H1 (cell line): ENCODE data around the gene NUP205. TPM values are rescaled to one million over a fixed set of nuclear protein-coding genes. Genes with fewer than 3 reads are reported as not detected.

ENCODE experiments used
- CTCF ChIA-PET: fragments of 300-600 bp; sonication (Branson Sonifier 250); formaldehyde crosslinking; loops from one replicate; lab custom pipeline; 2021; ENCODE audit not compliant: partially characterized antibody; lab: Charles Lee
- POLR2A ChIA-PET: fragments of 300-600 bp; sonication (Branson Sonifier 250); formaldehyde crosslinking; loops from one replicate; lab custom pipeline; 2021; ENCODE audit warnings: inconsistent platforms; ENCODE audit not compliant: partially characterized antibody; lab: Charles Lee
- DNase-seq, 2 experiments: peaks; one replicate each; pipeline versions ENCODE4 v3.0.0 to v3.0.0-alpha.2; 2010 to 2022; ENCODE audit warnings: low spot score in 2 of 2, low read depth in 1 of 2, mixed read lengths in 1 of 2
- FAIRE-seq: peaks from 2 replicates; lab custom pipeline; 2011; peaks lifted over from hg19 to GRCh38; lab: Jason Lieb, UNC
- H2AFZ ChIP-seq: 2 replicates; pipeline ENCODE4 v1.8.1; 2012; ENCODE audit warnings: low read length, inconsistent platforms
- H2AK5ac ChIP-seq: 2 replicates; pipeline ENCODE4 v1.6.1; 2013; ENCODE audit warnings: low read depth, low read length
- H2BK120ac ChIP-seq: replicated peaks from 2 replicates; pipeline ENCODE3; 2013; ENCODE audit warnings: low read depth, low read length, inconsistent platforms
- H2BK12ac ChIP-seq: 2 replicates; pipeline ENCODE4 v1.6.1; 2013; ENCODE audit warnings: low read depth, low read length
- H2BK15ac ChIP-seq: 2 replicates; pipeline ENCODE4 v1.6.1; 2013; ENCODE audit warnings: low read length
- H2BK20ac ChIP-seq: 2 replicates; pipeline ENCODE4 v1.6.1; 2013; ENCODE audit warnings: low read length
- H2BK5ac ChIP-seq: 2 replicates; pipeline ENCODE4 v1.6.1; 2013; ENCODE audit warnings: low read depth, low read length
- H3K14ac ChIP-seq: 2 replicates; pipeline ENCODE4 v1.6.1; 2013; ENCODE audit warnings: inconsistent platforms; ENCODE audit not compliant: insufficient read length
- H3K18ac ChIP-seq: 2 replicates; pipeline ENCODE4 v1.6.1; 2013; ENCODE audit warnings: low read length; ENCODE audit errors: extremely low read depth
- H3K23ac ChIP-seq: 2 replicates; pipeline ENCODE4 v1.6.1; 2013; ENCODE audit warnings: inconsistent platforms; ENCODE audit not compliant: insufficient read length
- H3K23me2 ChIP-seq: 2 replicates; pipeline ENCODE4 v1.6.1; 2013; ENCODE audit warnings: low read depth, low read length
- H3K27ac ChIP-seq: 2 replicates; pipeline ENCODE4 v1.6.1; 2011; ENCODE audit warnings: low read depth, low read length, inconsistent platforms
- H3K27me3 ChIP-seq, 4 experiments: replicated peaks in 1 of 4; 1 replicate in 1 of 4; 2 replicates in 3 of 4; pipeline versions ENCODE4 v1.6.1 to v1.8.1; 2011 to 2013; ENCODE audit warnings: low read length in 3 of 4, mild to moderate bottlenecking in 3 of 4, inconsistent platforms in 2 of 4, mixed read lengths in 2 of 4, moderate library complexity in 1 of 4; ENCODE audit not compliant: control insufficient read depth in 3 of 4, insufficient read depth in 3 of 4; ENCODE audit errors: extremely low read depth in 1 of 4
- H3K36me3 ChIP-seq, 4 experiments: 2 replicates each; pipeline versions ENCODE4 v1.6.1 to v1.8.1; 2011 to 2013; ENCODE audit warnings: mild to moderate bottlenecking in 4 of 4, low read length in 3 of 4, moderate library complexity in 2 of 4, control low read depth in 1 of 4, inconsistent platforms in 1 of 4; ENCODE audit not compliant: insufficient read depth in 4 of 4, control insufficient read depth in 2 of 4
- H3K4ac ChIP-seq: replicated peaks from 2 replicates; pipeline ENCODE3; 2013; ENCODE audit warnings: low read length, low read depth, mixed read lengths, inconsistent platforms; ENCODE audit not compliant: insufficient read length
- H3K4me1 ChIP-seq, 4 experiments: replicated peaks in 1 of 4; 1 replicate in 1 of 4; 2 replicates in 3 of 4; pipeline versions ENCODE4 v1.6.1 to v1.8.1; 2011 to 2013; ENCODE audit warnings: low read length in 3 of 4, inconsistent platforms in 2 of 4, mixed read lengths in 1 of 4; ENCODE audit not compliant: insufficient read depth in 4 of 4, control insufficient read depth in 3 of 4
- H3K4me2 ChIP-seq, 2 experiments: 2 replicates each; pipeline versions ENCODE4 v1.6.1 to v1.8.1; 2011 to 2013; ENCODE audit warnings: low read depth in 2 of 2, low read length in 2 of 2, control low read depth in 1 of 2, inconsistent platforms in 1 of 2, mild to moderate bottlenecking in 1 of 2; ENCODE audit not compliant: insufficient read depth in 1 of 2
- H3K4me3 ChIP-seq, 4 experiments: fragments of 200-600, 300-600 bp in 1 of 4; sonication (generic), shearing (Covaris generic), sonication (Bioruptor Twin) in 1 of 4; 2 replicates each; pipeline versions ENCODE4 v1.5.1 to v1.8.1; 2011 to 2016; ENCODE audit warnings: low read length in 4 of 4, low read depth in 3 of 4, control low read depth in 2 of 4, inconsistent platforms in 2 of 4, mild to moderate bottlenecking in 2 of 4, mixed read lengths in 1 of 4, moderate library complexity in 1 of 4; ENCODE audit not compliant: insufficient read depth in 2 of 4; ENCODE audit errors: extremely low read depth in 1 of 4
- H3K56ac ChIP-seq: replicated peaks from 2 replicates; pipeline ENCODE3; 2013; ENCODE audit warnings: low read depth, mild to moderate bottlenecking, mixed read lengths, low read length, inconsistent platforms; ENCODE audit not compliant: insufficient read length
- H3K79me1 ChIP-seq: 2 replicates; pipeline ENCODE4 v1.6.1; 2013; ENCODE audit warnings: low read depth, low read length, control low read depth
- H3K79me2 ChIP-seq, 2 experiments: 2 replicates each; pipeline versions ENCODE4 v1.6.1 to v1.8.1; 2012 to 2013; ENCODE audit warnings: low read length in 2 of 2, mild to moderate bottlenecking in 2 of 2, inconsistent platforms in 1 of 2; ENCODE audit not compliant: insufficient read depth in 2 of 2, control insufficient read depth in 1 of 2
- H3K9ac ChIP-seq, 4 experiments: replicated peaks in 1 of 4; 1 replicate in 1 of 4; 2 replicates in 3 of 4; pipeline versions ENCODE4 v1.6.1 to v1.8.1; 2011 to 2013; ENCODE audit warnings: low read depth in 3 of 4, low read length in 3 of 4, control low read depth in 2 of 4, mild to moderate bottlenecking in 2 of 4, moderate library complexity in 2 of 4, inconsistent platforms in 1 of 4; ENCODE audit errors: extremely low read depth in 1 of 4
- H3K9me3 ChIP-seq, 2 experiments: 2 replicates each; pipeline versions ENCODE4 v1.6.1 to v1.8.1; 2012 to 2013; ENCODE audit warnings: mild to moderate bottlenecking in 2 of 2, moderate library complexity in 2 of 2, control low read depth in 1 of 2, inconsistent platforms in 1 of 2, low read depth in 1 of 2, low read length in 1 of 2, mixed read lengths in 1 of 2; ENCODE audit not compliant: insufficient read depth in 2 of 2
- H4K20me1 ChIP-seq, 2 experiments: replicated peaks in 1 of 2; 2 replicates each; pipeline versions ENCODE3 to v1.8.1; 2011 to 2013; ENCODE audit warnings: inconsistent platforms in 2 of 2, low read length in 2 of 2, mild to moderate bottlenecking in 1 of 2; ENCODE audit not compliant: insufficient read depth in 2 of 2, control insufficient read depth in 1 of 2
- H4K5ac ChIP-seq: 2 replicates; pipeline ENCODE4 v1.6.1; 2013; ENCODE audit warnings: low read length, low read depth, mixed read lengths, inconsistent platforms; ENCODE audit not compliant: insufficient read length
- H4K8ac ChIP-seq: 2 replicates; pipeline ENCODE4 v1.8.0; 2013; ENCODE audit warnings: mild to moderate bottlenecking, moderate library complexity, low read length, inconsistent platforms; ENCODE audit not compliant: insufficient read depth; ENCODE audit errors: extremely low read depth
- H4K91ac ChIP-seq: replicated peaks from 2 replicates; pipeline ENCODE3; 2013; ENCODE audit warnings: low read length, mixed read lengths, inconsistent platforms; ENCODE audit not compliant: insufficient read length
- POLR2A ChIP-seq, 2 experiments: IDR thresholded peaks; 1 replicate in 1 of 2; 2 replicates in 1 of 2; pipeline ENCODE4 v1.6.1; 2011; ENCODE audit warnings: low read depth in 2 of 2, low read length in 2 of 2, mild to moderate bottlenecking in 2 of 2; ENCODE audit errors: control extremely low read depth in 1 of 2
- WGBS, 2 experiments: shearing (Covaris generic) in 1 of 2; methylation state at CpG; one replicate each; pipeline versions ENCODE4 v1.1.6 to v1.1.7; 2013 to 2015; ENCODE audit warnings: low lambda C conversion rate in 2 of 2, mixed read lengths in 2 of 2, inconsistent platforms in 1 of 2, low coverage in 1 of 2, missing lambda C conversion rate in 1 of 2; ENCODE audit not compliant: insufficient replicate concordance in 2 of 2, insufficient coverage in 1 of 2, insufficient read length in 1 of 2; ENCODE audit errors: extremely low coverage in 1 of 2, missing lambda C conversion rate in 1 of 2; 5-methylcytosine and 5-hydroxymethylcytosine counted together
- polyA plus RNA-seq, 7 experiments: library from polyadenylated mRNA; depleted of rRNA in 3 of 7; stranded (reverse) in 5 of 7; unstranded in 2 of 7; fragments of >200 nt in 5 of 7; fragments of 200-250 nt in 2 of 7; gene quantifications; 1 replicate in 5 of 7; 2 replicates in 1 of 7; 4 replicates in 1 of 7; pipeline versions ENCODE4 v1.2.1 to v1.2.3, GENCODE V29; 2011 to 2013; ENCODE audit warnings: missing spikeins in 2 of 7, mixed read lengths in 2 of 7
- total RNA-seq: library from RNA; stranded (reverse); fragmentation: NEBNext Ultra II Directional; extraction: Animal tissue kit (Norgen Biotek cat#: 25700); gene quantifications from 2 replicates; pipeline ENCODE4 v1.2.1, GENCODE V29; 2021

Gene NUP205
- total and polyA plus RNA-seq, 2 of the 8 experiments (the other 6 are each of a cell fraction or from before 2014, with no cell fraction given): 148 to 216 TPM

DNA sequence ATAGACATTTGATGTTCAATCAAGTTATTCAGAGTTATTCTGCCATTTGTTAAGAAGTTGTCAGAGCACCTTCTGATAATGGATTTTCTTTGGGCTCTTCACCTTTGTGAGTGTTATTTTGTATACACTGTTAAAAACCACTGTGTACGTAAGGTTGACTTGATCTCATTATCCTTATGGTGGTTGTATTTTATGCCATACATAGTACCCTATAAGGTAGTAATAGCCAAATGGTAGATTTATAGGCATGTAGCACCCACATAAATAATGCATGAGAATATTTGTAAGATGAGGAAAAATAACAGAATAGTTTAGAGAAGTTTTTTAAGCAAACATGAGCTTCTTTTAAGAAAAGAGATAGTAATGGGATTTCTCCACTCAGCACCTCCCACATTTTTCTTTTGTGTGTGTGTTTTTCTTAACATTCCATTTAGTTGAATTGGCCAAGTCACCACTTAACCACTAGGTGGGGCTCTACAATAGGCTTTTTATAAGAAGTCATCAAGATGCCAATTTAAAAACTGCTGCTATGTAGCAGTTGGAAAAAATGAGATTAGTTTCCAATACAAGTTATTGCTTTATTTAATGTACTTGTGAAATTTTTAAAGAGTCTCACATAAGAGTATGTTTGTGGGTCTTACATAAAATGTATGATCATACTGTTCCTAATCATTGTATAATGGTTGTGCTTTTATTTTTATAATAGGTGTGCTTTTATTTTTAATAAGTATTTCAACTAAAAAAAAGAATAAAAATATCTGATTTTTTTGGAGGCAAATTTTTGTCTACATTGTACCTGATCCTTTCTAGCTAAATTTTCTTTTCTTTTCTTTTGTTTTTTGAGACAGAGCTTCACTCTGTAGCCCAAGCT lies 63.5 kb downstream of the NUP205 start:
- H2BK5ac ChIP-seq: no peak overlapping the region
- no peak overlapping the region for H3K4me3 ChIP-seq
- no peak overlapping the region for H4K8ac ChIP-seq
- no peaks in the 10 kb centered on the region for H3K27me3 ChIP-seq
- H2BK12ac ChIP-seq: no peak overlapping the region
- H3K4me2 ChIP-seq: no peak overlapping the region
- H3K27ac ChIP-seq: no peak overlapping the region
- H2AK5ac ChIP-seq: no peak overlapping the region
- no peak overlapping the region for H3K9ac ChIP-seq
- H3K23ac ChIP-seq: no peak overlapping the region
- no peaks in the 10 kb centered on the region for H3K4me1 ChIP-seq
- FAIRE-seq (peak; percentile 83), DNase-seq (peak in 1 of 2 experiments; percentile 1)
- 92% methylated on average over 1 of the region's 1 CpG; no CpG with 5 or more reads in 1 of the 2 experiments for whole genome bisulfite sequencing, 2 experiments
- peaks cover 22 to 87% (median 65%) of the 10 kb centered on the region in 4 experiments for H3K36me3 ChIP-seq
- no peak overlapping the region for H3K4ac ChIP-seq
- H4K91ac ChIP-seq: no peak overlapping the region
- H3K79me2 ChIP-seq: no peaks in the 10 kb centered on the region
- no peak overlapping the region for H2BK20ac ChIP-seq
- no peak overlapping the region for H3K14ac ChIP-seq
- no peak overlapping the region for H3K18ac ChIP-seq
- no peaks in the 10 kb centered on the region; the same call in 1 of the 2 replicates for H3K79me1 ChIP-seq
- peaks cover 0 to 2% of the 10 kb centered on the region in 2 experiments for H4K20me1 ChIP-seq
- no peak overlapping the region for H4K5ac ChIP-seq
- ChIA-PET POLR2A (interaction anchor here (0.8 to 1.2 kb wide), 2 partner anchors 9 to 18 kb away, joined by 3 to 4 read pairs; no protein-coding TSS in a partner anchor), CTCF (interaction anchor here (0.6 to 4.9 kb wide), 21 partner anchors 9 to 239 kb away, joined by 3 to 33 read pairs (median 5); no protein-coding TSS in a partner anchor)
- H2BK120ac ChIP-seq: no peak overlapping the region
- no peak overlapping the region for H3K56ac ChIP-seq
- no peak overlapping the region for H2BK15ac ChIP-seq
- H3K9me3 ChIP-seq: no peaks in the 10 kb centered on the region
- H3K23me2 ChIP-seq: no peaks in the 10 kb centered on the region
- H2AFZ ChIP-seq: no peak overlapping the region
- no peak for TF ChIP-seq POLR2A (IDR thresholded peaks at IDR 0.05; ENCODE audit: control extremely low read depth in 1 of 2, low read depth in 2 of 2, low read length in 2 of 2)
